ENCODE measurements around the gene IFNE. TPM values are rescaled to one million over a fixed set of nuclear protein-coding genes. Genes with fewer than 3 reads are reported as not detected.

Gene IFNE
- total RNA-seq, 1 experiment from 2014 or later = not detected

- no peaks in the 10 kb centered on the region for H3K79me2 ChIP-seq (ENCODE audit: insufficient read depth, low read length)
- no peaks in the 10 kb centered on the region for H3K36me3 Mint-ChIP-seq (ENCODE audit: insufficient read depth in 1 of 3, low read depth in 3 of 3)
- no CpG with 5 or more reads among the region's 2 CpGs for WGBS (ENCODE audit: extremely low coverage, insufficient read length, low lambda C conversion rate)
- no peak overlapping the region for H2BK120ac ChIP-seq (ENCODE audit: low read depth, low read length, poor library complexity, severe bottlenecking)
- no peak overlapping the region for H3K9ac ChIP-seq (ENCODE audit: extremely low read depth, insufficient read length, low read length)
- H2BK12ac ChIP-seq (ENCODE audit: insufficient read length, low read depth, low read length) = no peak overlapping the region
- H3K4me2 ChIP-seq (ENCODE audit: insufficient read depth, insufficient read length, low read length) = no peak overlapping the region
- H3K56ac ChIP-seq (ENCODE audit: insufficient read length, low read depth, low read length) = no peak overlapping the region
- H3K4me3 Mint-ChIP-seq = no peak overlapping the region
- no peak overlapping the region for H2BK15ac ChIP-seq (ENCODE audit: low read depth, low read length)
- H3K79me1 ChIP-seq (ENCODE audit: insufficient read depth, low read depth, low read length, poor library complexity, severe bottlenecking) = no peaks in the 10 kb centered on the region
- no peak overlapping the region for H4K5ac ChIP-seq (ENCODE audit: insufficient read length, low read depth, low read length)
- peaks cover 5% of the 10 kb centered on the region for H3K4me1 ChIP-seq (ENCODE audit: insufficient read depth, low read length)
- peaks cover 11 to 14% of the 10 kb centered on the region in 2 experiments for H3K4me1 Mint-ChIP-seq
- H4K8ac ChIP-seq (replicated peaks; ENCODE audit: insufficient read length, low read depth, low read length) = no peak overlapping the region
- no peak overlapping the region for H3K27ac ChIP-seq (ENCODE audit: insufficient read length, low read depth, low read length)
- no peak overlapping the region for H2AK5ac ChIP-seq (ENCODE audit: insufficient read length, low read length)
- no peaks in the 10 kb centered on the region for H3K9me3 ChIP-seq (ENCODE audit: control insufficient read depth, low read depth, low read length)
- H3K9me3 Mint-ChIP-seq = no peaks in the 10 kb centered on the region; a peak in 1 of 5 replicates
- no peak overlapping the region for H2AFZ ChIP-seq (ENCODE audit: low read length)
- no peak overlapping the region for H3K23ac ChIP-seq (ENCODE audit: insufficient read length, low read depth, low read length)
- no peak overlapping the region for H3K4ac ChIP-seq (ENCODE audit: low read depth, low read length)
- no peaks in the 10 kb centered on the region for H3K23me2 ChIP-seq (ENCODE audit: insufficient read length, low read depth, low read length, poor library complexity, severe bottlenecking)
- no peak for DNase-seq
- H4K91ac ChIP-seq (ENCODE audit: insufficient read length, low read depth, low read length) = no peak overlapping the region
- H2BK20ac ChIP-seq (ENCODE audit: low read depth, low read length, poor library complexity, severe bottlenecking) = no peak overlapping the region
- no peak overlapping the region for H3K27ac Mint-ChIP-seq
- no peaks in the 10 kb centered on the region for H4K20me1 ChIP-seq (ENCODE audit: control insufficient read depth, insufficient read depth, insufficient read length)
- no peak overlapping the region for H3K14ac ChIP-seq (ENCODE audit: insufficient read depth, low read length)
- TF ChIP-seq CTCF (conservative IDR thresholded peaks at IDR 0.05) = no peak
- no peak overlapping the region for H3T11ph ChIP-seq (ENCODE audit: low read length)
- H2BK5ac ChIP-seq (ENCODE audit: insufficient read length, low read length) = no peak overlapping the region
- H3K18ac ChIP-seq (ENCODE audit: insufficient read length, low read depth, low read length) = no peak overlapping the region
- H3K27me3 Mint-ChIP-seq (ENCODE audit: low read depth) = peaks cover 5% of the 10 kb centered on the region
- no peaks in the 10 kb centered on the region; the same call in 1 of the 2 replicates for H3K27me3 ChIP-seq (ENCODE audit: insufficient read depth, low read length)
Observed at GRCh38 chr9:21454149-21454548, 28.0 kb downstream of the IFNE start.
